A549 (cell line): Measurements from ENCODE around the gene CEBPB. TPM values are rescaled to one million over a fixed set of nuclear protein-coding genes. Genes with fewer than 3 reads are reported as not detected.

ENCODE experiments used
- ATAC-seq, 2 experiments: fragments of 200-7000 bp in 1 of 2; fragments of >200 bp in 1 of 2; cut with Nextera tagmentation in 1 of 2; cut with Tn5 transposase in 1 of 2; 3 replicates each; pipeline versions ENCODE4 v1.8.0 to v1.9.1; 2018 to 2020; ENCODE audit warnings: mild to moderate bottlenecking in 1 of 2, moderate library complexity in 1 of 2
- CTCF ChIA-PET: fragments of 300-600 bp; sonication (Branson Sonifier 250); formaldehyde crosslinking; extraction: SDS; loops from one replicate; lab custom pipeline; 2021; ENCODE audit warnings: antibody characterized with exemption, inconsistent platforms; lab: Yijun Ruan, JAX
- POLR2A ChIA-PET: fragments of 350-600 bp; formaldehyde crosslinking; extraction: SDS; loops from one replicate; lab custom pipeline; 2021; ENCODE audit warnings: antibody characterized with exemption, inconsistent platforms; lab: Yijun Ruan, JAX
- DNase-seq, 2 experiments: peaks; one replicate each; pipeline versions ENCODE4 v3.0.0 to v3.0.0-alpha.2; 2011 to 2016; ENCODE audit warnings: low read depth in 1 of 2, low spot score in 1 of 2
- FAIRE-seq: peaks from 2 replicates; lab custom pipeline; 2011; peaks lifted over from hg19 to GRCh38; lab: Jason Lieb, UNC
- H3K27ac ChIP-seq, 2 experiments: fragments of >200 bp; sonication (Bioruptor Twin); formaldehyde crosslinking; 3 replicates each; pipeline ENCODE4 v1.5.1; 2016 to 2017
- H3K4me1 ChIP-seq: fragments of >200 bp; sonication (Bioruptor Twin); formaldehyde crosslinking; 3 replicates; pipeline ENCODE4 v1.6.1; 2016
- H3K4me2 ChIP-seq: fragments of >200 bp; sonication (Bioruptor Twin); formaldehyde crosslinking; 3 replicates; pipeline ENCODE4 v1.6.1; 2016
- H3K4me3 ChIP-seq: fragments of >200 bp; sonication (Bioruptor Twin); formaldehyde crosslinking; 3 replicates; pipeline ENCODE4 v1.5.1; 2016
- H3K9me3 ChIP-seq: fragments of >200 bp; sonication (Bioruptor Twin); formaldehyde crosslinking; 3 replicates; pipeline ENCODE4 v1.6.1; 2016
- BHLHE40 ChIP-seq: IDR thresholded peaks from 2 replicates; pipeline ENCODE4 v1.6.1; 2012; ENCODE audit warnings: low read depth, low read length, inconsistent platforms
- CBX2 ChIP-seq: fragments of 200-600 bp; sonication (generic); IDR thresholded peaks from 2 replicates; pipeline ENCODE4 v1.6.1; 2016; ENCODE audit warnings: low read depth, mild to moderate bottlenecking, borderline replicate concordance
- CBX8 ChIP-seq: fragments of 200-600 bp; sonication (generic); IDR thresholded peaks from 2 replicates; pipeline ENCODE4 v1.6.1; 2016
- CEBPB ChIP-seq, 2 experiments: fragments of >200 bp in 1 of 2; sonication (Bioruptor Twin) in 1 of 2; formaldehyde crosslinking in 1 of 2; IDR thresholded peaks; 2 replicates each; pipeline ENCODE4 v1.6.1; 2012 to 2016
- CHD4 ChIP-seq: fragments of 200-600 bp; sonication (generic); IDR thresholded peaks from 2 replicates; pipeline ENCODE4 v1.6.1; 2016; ENCODE audit warnings: antibody characterized with exemption, mild to moderate bottlenecking, borderline replicate concordance
- E2F6 ChIP-seq: IDR thresholded peaks from 2 replicates; pipeline ENCODE4 v1.6.1; 2012; ENCODE audit warnings: low read depth, borderline replicate concordance
- EHF ChIP-seq: fragments of 250-450 bp; sonication (Bioruptor Pico); IDR thresholded peaks from 2 replicates; pipeline ENCODE4 v1.5.0; 2020; ENCODE audit warnings: mild to moderate bottlenecking
- ELK1 ChIP-seq: fragments of 150-350 bp; IDR thresholded peaks from 2 replicates; pipeline ENCODE4 v1.6.1; 2014; ENCODE audit warnings: low read depth, mild to moderate bottlenecking, low read length
- ESRRA ChIP-seq: fragments of 150-350 bp; IDR thresholded peaks from 2 replicates; pipeline ENCODE4 v1.6.1; 2014; ENCODE audit warnings: mild to moderate bottlenecking, low read length, borderline replicate concordance
- FOSL2 ChIP-seq, 2 experiments: fragments of 450-650 bp in 1 of 2; fragments of >200 bp in 1 of 2; sonication (Bioruptor Twin) in 1 of 2; formaldehyde crosslinking; IDR thresholded peaks; 2 replicates each; pipeline versions ENCODE4 v1.5.0 to v1.6.1; 2016 to 2020; ENCODE audit warnings: mild to moderate bottlenecking in 1 of 2, moderate library complexity in 1 of 2
- FOXS1 ChIP-seq: fragments of 250-450 bp; sonication (Bioruptor Pico); IDR thresholded peaks from 2 replicates; pipeline ENCODE4 v1.5.0; 2020; ENCODE audit warnings: mild to moderate bottlenecking, moderate library complexity
- HDAC2 ChIP-seq: fragments of 200-600 bp; sonication (generic); IDR thresholded peaks from 2 replicates; pipeline ENCODE4 v1.6.1; 2016
- HES2 ChIP-seq: fragments of >200 bp; sonication (Bioruptor Twin); formaldehyde crosslinking; IDR thresholded peaks from 2 replicates; pipeline ENCODE4 v1.6.1; 2016
- HMGXB4 ChIP-seq: fragments of 250-450 bp; sonication (Bioruptor Pico); IDR thresholded peaks from 2 replicates; pipeline ENCODE4 v1.5.0; 2021; ENCODE audit warnings: mild to moderate bottlenecking, moderate library complexity, borderline replicate concordance
- HOXA7 ChIP-seq: fragments of 250-450 bp; sonication (Bioruptor Pico); IDR thresholded peaks from 2 replicates; pipeline ENCODE4 v1.5.0; 2020; ENCODE audit warnings: mild to moderate bottlenecking, moderate library complexity
- HOXB13 ChIP-seq: fragments of 250-450 bp; sonication (Bioruptor Pico); IDR thresholded peaks from 2 replicates; pipeline ENCODE4 v1.5.0; 2020; ENCODE audit warnings: low read depth, mild to moderate bottlenecking, moderate library complexity
- JUNB ChIP-seq: fragments of >200 bp; sonication (Bioruptor Twin); formaldehyde crosslinking; IDR thresholded peaks from 2 replicates; pipeline ENCODE4 v1.6.1; 2016
- MAX ChIP-seq: IDR thresholded peaks from 2 replicates; pipeline ENCODE4 v1.6.1; 2012
- MAZ ChIP-seq: fragments of 150-350 bp; IDR thresholded peaks from 2 replicates; pipeline ENCODE4 v1.6.1; 2014; ENCODE audit warnings: antibody characterized with exemption, low read depth, low read length, borderline replicate concordance
- NPAS2 ChIP-seq: fragments of 250-450 bp; sonication (Bioruptor Pico); IDR thresholded peaks from 2 replicates; pipeline ENCODE4 v1.8.0; 2022; ENCODE audit warnings: mild to moderate bottlenecking, moderate library complexity, borderline replicate concordance
- SREBF2 ChIP-seq: fragments of 450-650 bp; IDR thresholded peaks from 2 replicates; pipeline ENCODE4 v1.6.1; 2014; ENCODE audit warnings: mild to moderate bottlenecking, moderate library complexity
- ZSCAN20 ChIP-seq: fragments of 250-450 bp; sonication (Bioruptor Pico); IDR thresholded peaks from 2 replicates; pipeline ENCODE4 v1.8.0; 2022; ENCODE audit warnings: mild to moderate bottlenecking, moderate library complexity
- WGBS: methylation state at CpG from one replicate; pipeline ENCODE4 v1.1.6; 2017; ENCODE audit errors: missing lambda C conversion rate; 5-methylcytosine and 5-hydroxymethylcytosine counted together
- polyA plus RNA-seq, 4 experiments: library from polyadenylated mRNA; depleted of rRNA in 3 of 4; stranded (reverse); fragments of >200 nt; fragmentation: RNase III in 1 of 4; extraction: RNeasy Plus Mini Kit Qiagen cat#74134 plus additional on column Dnase treatment in 1 of 4; gene quantifications; 2 replicates in 3 of 4; 3 replicates in 1 of 4; pipeline ENCODE4 v1.2.3, GENCODE V29; 2011 to 2017
- TF ChIP-seq, protein P1 (sequence below): IDR thresholded peaks from 2 replicates; pipeline ENCODE4 v1.6.1; 2012

Gene CEBPB
- polyA plus RNA-seq, 2 of the 4 experiments (the other 2 are of a cell fraction), result 45.4 to 74.0 TPM

DNA sequence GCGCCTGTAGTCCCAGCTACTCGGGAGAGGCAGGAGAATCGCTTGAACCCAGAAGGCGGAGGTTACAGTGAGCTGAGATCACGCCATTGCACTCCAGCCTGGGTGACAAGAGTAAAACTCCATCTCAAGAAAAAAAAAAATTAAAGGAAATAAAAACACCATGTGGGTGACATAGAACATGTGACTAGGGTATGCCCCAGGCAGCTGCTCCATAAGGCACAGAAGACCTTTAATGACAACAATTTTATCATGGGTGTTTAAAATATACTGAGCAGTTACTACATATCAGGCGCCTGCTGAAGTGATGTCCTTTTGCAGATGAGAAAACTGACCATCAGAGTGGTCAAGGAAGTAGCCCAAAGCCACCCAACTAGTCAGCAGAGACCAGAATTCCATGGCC, 45.1 kb upstream of the CEBPB start (continued):
- TF ChIP-seq E2F6 (no peak), BHLHE40 (no peak), MAZ (no peak), FOXS1 (CRISPR knock-in tag) (no peak)

DNA sequence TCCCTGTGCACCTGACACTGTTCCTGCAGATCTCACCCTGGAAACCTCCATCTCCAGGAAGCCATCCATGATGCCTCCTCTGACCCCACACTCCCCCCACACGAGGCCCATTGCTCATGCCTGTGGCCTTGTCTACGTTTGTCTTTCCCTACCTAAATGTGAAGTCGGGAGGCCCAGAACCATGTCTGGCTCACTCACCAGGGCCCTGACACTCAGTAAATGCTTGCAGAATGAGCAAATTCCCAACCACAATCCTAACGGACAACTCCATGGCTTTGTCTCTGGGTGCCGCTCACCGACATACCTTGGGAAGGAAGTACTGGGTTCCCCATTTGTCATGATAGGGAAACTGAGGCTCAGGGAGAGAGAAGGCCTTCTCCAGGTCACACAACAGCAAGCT, 44.4 kb upstream of the CEBPB start:
- whole genome bisulfite sequencing, result 82% methylated on average over 6 of the region's 6 CpGs
- FAIRE-seq (no peak), ATAC-seq (no peak), DNase-seq (no peak)
- no peak overlapping the region for H3K4me2 ChIP-seq
- H3K9me3 ChIP-seq, result no peaks in the 10 kb centered on the region
- H3K4me1 ChIP-seq, result peaks cover 79% of the 10 kb centered on the region
- TF ChIP-seq ESRRA (no peak), ZSCAN20 (CRISPR knock-in tag) (no peak), JUNB (no peak)
- peak overlapping the region; percentile 91 to 95; a peak in 4 of 6 replicates for H3K27ac ChIP-seq
- H3K4me3 ChIP-seq, result no peak overlapping the region
- ChIA-PET POLR2A (interaction anchor here (2.5 kb wide), 1 partner anchor 7 kb away, joined by 48 read pairs; the partner anchor contains the start of gene PEDS1), CTCF (interaction anchor here (0.5 to 9.3 kb wide), 3 partner anchors 24 to 621 kb away, joined by 3 to 161 read pairs (median 32); no protein-coding TSS in a partner anchor)

DNA sequence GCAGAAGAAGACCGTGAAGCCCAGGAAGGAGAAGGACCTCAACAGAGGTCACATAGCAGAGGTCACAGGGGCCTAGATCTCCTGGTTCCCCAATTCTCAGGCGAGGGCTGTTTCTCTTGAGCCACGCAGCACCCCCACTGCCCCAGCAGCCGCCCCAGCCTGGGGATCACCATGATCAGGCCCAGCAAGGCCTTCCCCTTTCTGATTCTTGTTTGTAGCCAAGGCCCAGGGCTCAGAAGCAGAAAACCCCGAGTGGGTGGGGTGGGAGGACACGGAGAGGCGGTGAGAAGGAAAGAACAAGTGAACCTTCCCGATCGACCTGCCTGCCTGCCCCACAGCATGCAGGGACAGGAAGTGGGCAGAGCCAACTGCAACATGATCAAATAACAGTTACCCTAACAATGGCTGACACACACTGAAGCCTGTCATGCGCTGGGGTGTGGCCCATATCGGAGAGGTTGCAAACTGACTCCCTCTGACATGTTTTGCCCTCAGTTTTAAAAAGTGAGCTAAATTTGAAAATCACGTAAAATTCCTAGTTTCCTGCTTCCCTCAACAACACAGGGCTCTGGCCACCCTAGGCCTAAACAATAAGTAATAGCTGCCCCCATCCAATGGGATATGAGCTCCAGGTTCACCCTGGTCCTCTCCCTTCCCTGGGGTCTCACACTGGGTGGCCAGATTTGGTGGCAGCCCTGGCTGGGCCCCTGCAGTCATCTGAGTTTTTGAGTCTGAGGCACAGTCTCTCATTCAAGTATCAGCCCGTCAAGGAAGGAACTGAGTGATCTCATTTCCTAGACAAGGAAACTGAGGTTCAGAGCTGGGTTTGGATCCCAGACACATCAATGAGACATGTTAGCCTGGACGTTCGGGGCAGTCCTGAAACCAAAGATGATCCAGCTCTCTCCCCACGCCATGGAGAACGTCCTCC, 43.6 kb upstream of the CEBPB start:
- POLR2A ChIA-PET, result interaction anchor here (0.8 kb wide), 1 partner anchor 25 kb away, joined by 3 read pairs; no protein-coding TSS in a partner anchor
- peaks cover 79% of the 10 kb centered on the region for H3K4me1 ChIP-seq
- TF ChIP-seq EHF (CRISPR knock-in tag) (no peak), NPAS2 (CRISPR knock-in tag) (no peak), CEBPB (IDR thresholded peaks at IDR 0.05) (no peak), CHD4 (no peak), HMGXB4 (CRISPR knock-in tag) (no peak), MAX (no peak)
- no peak overlapping the region for H3K4me3 ChIP-seq
- DNase-seq, result no peak
- 82% methylated on average over 17 of the region's 17 CpGs for WGBS
- ATAC-seq, result no peak
- no peak for FAIRE-seq
- no peak overlapping the region for H3K4me2 ChIP-seq
- CTCF ChIA-PET, result interaction anchor here (1.0 to 9.3 kb wide), 7 partner anchors 9 to 75 kb away, joined by 3 to 161 read pairs (median 5); no protein-coding TSS in a partner anchor
- peak overlapping the region in 1 of 2 experiments; percentile 95; a peak in 4 of 6 replicates for H3K27ac ChIP-seq
- no peaks in the 10 kb centered on the region for H3K9me3 ChIP-seq

GRCh38 chr20:50149481-50150254, 41.0 kb upstream of the CEBPB start:
- Histone ChIP-seq H3K27ac (peak overlapping the region in 1 of 2 experiments; percentile 95; a peak in 3 of 6 replicates), H3K9me3 (no peaks in the 10 kb centered on the region), H3K4me3 (no peak overlapping the region), H3K4me2 (peak overlapping the region; percentile 99; the same call in 2 of the 3 replicates), H3K4me1 (peaks cover 66% of the 10 kb centered on the region)
- ATAC-seq, result no peak
- ChIA-PET CTCF (interaction anchor here (0.5 to 9.3 kb wide), 10 partner anchors 9 to 608 kb away, joined by 3 to 161 read pairs (median 4); no protein-coding TSS in a partner anchor), POLR2A (no interaction called here)
- WGBS, result 86% methylated on average over 16 of the region's 16 CpGs
- FAIRE-seq, result no peak
- DNase-seq, result no peak
- TF ChIP-seq HDAC2 (no peak), EHF (CRISPR knock-in tag) (no peak), CHD4 (no peak), FOSL2 (IDR thresholded peaks at IDR 0.05) (no peak), FOSL2 (CRISPR knock-in tag; IDR thresholded peaks at IDR 0.05) (no peak), CBX8 (no peak), HOXA7 (no peak), HES2 (no peak), CBX2 (no peak), ELK1 (no peak), SREBF2 (no peak), HOXB13 (CRISPR knock-in tag) (no peak), NPAS2 (CRISPR knock-in tag) (no peak)
- TF ChIP-seq, protein P1, sequence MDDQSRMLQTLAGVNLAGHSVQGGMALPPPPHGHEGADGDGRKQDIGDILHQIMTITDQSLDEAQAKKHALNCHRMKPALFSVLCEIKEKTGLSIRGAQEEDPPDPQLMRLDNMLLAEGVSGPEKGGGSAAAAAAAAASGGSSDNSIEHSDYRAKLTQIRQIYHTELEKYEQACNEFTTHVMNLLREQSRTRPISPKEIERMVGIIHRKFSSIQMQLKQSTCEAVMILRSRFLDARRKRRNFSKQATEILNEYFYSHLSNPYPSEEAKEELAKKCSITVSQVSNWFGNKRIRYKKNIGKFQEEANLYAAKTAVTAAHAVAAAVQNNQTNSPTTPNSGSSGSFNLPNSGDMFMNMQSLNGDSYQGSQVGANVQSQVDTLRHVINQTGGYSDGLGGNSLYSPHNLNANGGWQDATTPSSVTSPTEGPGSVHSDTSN, result no peak
